Measurements from ENCODE around the gene MUC16. TPM values are rescaled to one million over a fixed set of nuclear protein-coding genes. Genes with fewer than 3 reads are reported as not detected.

MUC16 gene
- total RNA-seq, 5 donors from 2014 or later (not counting 1 experiment from before 2014, with no cell fraction given): 0.03 to 0.16 (median 0.05) TPM; not detected in 1

DNA sequence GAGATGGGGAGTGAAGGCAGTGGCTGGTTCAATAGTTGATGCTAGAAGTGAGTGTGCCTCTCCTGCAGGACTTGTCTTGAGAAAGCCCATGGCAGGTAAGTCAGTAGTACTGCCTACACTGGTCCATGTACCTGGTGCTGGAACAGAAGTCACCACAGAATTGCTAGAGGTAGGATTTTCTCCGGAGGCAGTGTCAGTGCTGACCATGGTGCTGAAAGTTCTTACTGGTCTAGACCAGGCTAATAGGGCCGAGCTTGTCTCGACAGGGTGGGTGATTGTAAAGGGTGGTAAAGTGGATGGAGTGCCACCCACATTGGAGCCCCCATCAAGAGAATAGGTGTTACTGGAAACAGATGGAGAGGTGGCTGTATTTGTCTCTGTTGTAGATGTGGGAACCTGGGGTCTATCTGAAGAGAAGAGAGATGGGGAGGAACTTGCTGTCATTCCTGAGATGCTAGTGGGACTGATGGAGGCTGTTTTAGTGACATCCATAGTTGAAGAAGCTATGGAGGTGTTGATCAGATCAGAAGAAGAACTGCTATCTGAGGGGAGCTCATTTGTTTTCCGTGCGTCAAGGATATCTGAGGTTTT, 36.6 kb downstream of the MUC16 start:
- Histone ChIP-seq H3K9me3 (no peaks in the 10 kb centered on the region), H3K36me3 (ENCODE audit: control insufficient read depth in 2 of 2, extremely low read depth in 1 of 2, insufficient read depth in 1 of 2, low read length in 1 of 2) (no peaks in the 10 kb centered on the region), H3K4me1 (ENCODE audit: control insufficient read depth in 1 of 2, extremely low read depth in 1 of 2, insufficient read depth in 2 of 2, low read length in 2 of 2) (no peaks in the 10 kb centered on the region), H3K27ac (ENCODE audit: low read length) (no peak overlapping the region), H3K4me3 (ENCODE audit: control insufficient read depth in 1 of 2, extremely low read depth in 1 of 2, low read length in 1 of 2) (no peak overlapping the region), H3K27me3 (replicated peaks in 1 of 2; ENCODE audit: control insufficient read depth in 2 of 2, extremely low read depth in 1 of 2, insufficient read depth in 2 of 2, low read length in 1 of 2) (peaks cover 0 to 7% of the 10 kb centered on the region in 2 experiments)
- DNase-seq: no peak
- no peak for ATAC-seq (replicated peaks in 1 of 4)
- WGBS (ENCODE audit: insufficient coverage): 75% methylated on average over 5 of the region's 5 CpGs
- no peaks in the 10 kb centered on the region for H3K36me3 Mint-ChIP-seq
- H3K27me3 Mint-ChIP-seq: peaks cover 24 to 30% of the 10 kb centered on the region in 2 donors
- peaks cover 0 to 22% (median 11%) of the 10 kb centered on the region in 3 donors for H3K9me3 Mint-ChIP-seq
- H3K27ac Mint-ChIP-seq: no peak overlapping the region
- H3K4me3 Mint-ChIP-seq: no peak overlapping the region
- POLR2A ChIA-PET: no interaction called here
- no peaks in the 10 kb centered on the region for H3K4me1 Mint-ChIP-seq
- CTCF ChIA-PET: no interaction called here

DNA sequence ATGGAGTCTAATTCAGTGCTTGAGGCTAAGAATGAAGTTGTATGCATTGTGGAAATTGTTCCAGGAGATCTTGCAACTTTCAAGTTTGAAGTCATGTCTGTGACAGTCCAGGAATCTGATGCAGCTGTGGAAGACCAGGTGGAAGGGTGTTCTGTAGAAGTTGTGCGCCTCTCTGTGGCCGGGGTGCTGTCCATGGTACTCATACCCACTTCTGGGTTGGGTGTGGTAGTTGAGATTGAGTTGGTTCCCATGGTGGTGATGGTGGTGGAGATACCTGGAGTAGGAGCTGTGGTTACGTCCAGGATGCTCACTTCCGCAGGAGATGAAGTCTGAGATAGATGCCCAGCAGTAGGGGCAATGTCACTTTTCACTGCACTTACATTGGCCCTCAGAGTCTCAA, 44.3 kb downstream of the MUC16 start:
- ChIA-PET CTCF (no interaction called here), POLR2A (no interaction called here)
- Mint-ChIP-seq H3K9me3 (peaks cover 0 to 10% (median 3%) of the 10 kb centered on the region in 3 donors), H3K27me3 (peaks cover 27 to 28% of the 10 kb centered on the region in 2 donors), H3K27ac (no peak overlapping the region), H3K4me1 (no peaks in the 10 kb centered on the region), H3K4me3 (no peak overlapping the region), H3K36me3 (no peaks in the 10 kb centered on the region)
- no peak for ATAC-seq (replicated peaks in 1 of 4)
- H3K36me3 ChIP-seq (ENCODE audit: control insufficient read depth in 2 of 2, extremely low read depth in 1 of 2, insufficient read depth in 1 of 2, low read length in 1 of 2): no peaks in the 10 kb centered on the region
- H3K27me3 ChIP-seq (replicated peaks in 1 of 2; ENCODE audit: control insufficient read depth in 2 of 2, extremely low read depth in 1 of 2, insufficient read depth in 2 of 2, low read length in 1 of 2): peaks cover 0 to 12% of the 10 kb centered on the region in 2 experiments
- no peaks in the 10 kb centered on the region for H3K4me1 ChIP-seq (ENCODE audit: control insufficient read depth in 1 of 2, extremely low read depth in 1 of 2, insufficient read depth in 2 of 2, low read length in 2 of 2)
- no peak for DNase-seq
- H3K9me3 ChIP-seq: no peaks in the 10 kb centered on the region
- no peak overlapping the region for H3K4me3 ChIP-seq (ENCODE audit: control insufficient read depth in 1 of 2, extremely low read depth in 1 of 2, low read length in 1 of 2)
- H3K27ac ChIP-seq (ENCODE audit: low read length): no peak overlapping the region
- WGBS (ENCODE audit: insufficient coverage): 54% methylated on average over 3 of the region's 4 CpGs

Other genes with a start within 250 kb of the MUC16 start
- gene ZNF558, start 178.1 kb downstream of the MUC16 start, total RNA-seq: 10 to 100 TPM; 23.7 to 42.2 (median 40.2) TPM
- not detected for gene MBD3L1, start 178.0 kb downstream of the MUC16 start, total RNA-seq
- not detected for gene OR1M1, start 76.7 kb upstream of the MUC16 start, total RNA-seq
- gene OR7G2, start 97.1 kb upstream of the MUC16 start, total RNA-seq: not detected
- not detected for gene OR7G1, start 105.4 kb upstream of the MUC16 start, total RNA-seq
- not detected for gene OR7G3, start 116.5 kb upstream of the MUC16 start, total RNA-seq
- gene ZNF317, start 130.0 kb upstream of the MUC16 start, total RNA-seq: 10 to 100 TPM; 46.8 to 77.9 (median 51.2) TPM
- gene OR7D2, start 168.6 kb upstream of the MUC16 start, total RNA-seq: 1 to 10 TPM in 2 of 5 donors, not detected in 3; 1.4 to 1.6 TPM
- gene OR7D4, start 209.2 kb upstream of the MUC16 start, total RNA-seq: not detected
- gene OR7E24, start 240.5 kb upstream of the MUC16 start, total RNA-seq: not detected

Measured in T-cell (primary cell).